ENCODE measurements around the gene EMCN.

DNA sequence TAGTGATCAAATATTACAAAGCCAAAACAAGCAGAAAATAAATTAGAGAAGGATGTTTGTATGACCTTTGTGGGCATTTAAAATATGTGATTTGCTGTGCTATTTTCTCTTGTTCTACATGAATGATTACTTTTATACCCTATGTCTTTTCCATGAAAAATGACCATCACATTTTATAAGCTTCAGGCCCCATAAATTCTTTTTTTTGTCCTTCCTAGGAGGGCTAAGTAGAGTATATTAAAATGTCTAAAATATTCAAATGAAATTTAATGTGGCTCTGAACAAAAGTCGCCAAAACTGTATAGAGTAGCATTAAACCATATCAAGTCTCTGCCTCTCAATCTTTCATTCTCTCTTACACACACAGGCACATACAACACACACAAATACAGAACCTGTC, 15.9 kb upstream of the EMCN start:
- TF ChIP-seq, protein P1, sequence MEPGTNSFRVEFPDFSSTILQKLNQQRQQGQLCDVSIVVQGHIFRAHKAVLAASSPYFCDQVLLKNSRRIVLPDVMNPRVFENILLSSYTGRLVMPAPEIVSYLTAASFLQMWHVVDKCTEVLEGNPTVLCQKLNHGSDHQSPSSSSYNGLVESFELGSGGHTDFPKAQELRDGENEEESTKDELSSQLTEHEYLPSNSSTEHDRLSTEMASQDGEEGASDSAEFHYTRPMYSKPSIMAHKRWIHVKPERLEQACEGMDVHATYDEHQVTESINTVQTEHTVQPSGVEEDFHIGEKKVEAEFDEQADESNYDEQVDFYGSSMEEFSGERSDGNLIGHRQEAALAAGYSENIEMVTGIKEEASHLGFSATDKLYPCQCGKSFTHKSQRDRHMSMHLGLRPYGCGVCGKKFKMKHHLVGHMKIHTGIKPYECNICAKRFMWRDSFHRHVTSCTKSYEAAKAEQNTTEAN (CRISPR knock-in tag; IDR thresholded peaks at IDR 0.05): no peak
- TF ChIP-seq, protein P2, sequence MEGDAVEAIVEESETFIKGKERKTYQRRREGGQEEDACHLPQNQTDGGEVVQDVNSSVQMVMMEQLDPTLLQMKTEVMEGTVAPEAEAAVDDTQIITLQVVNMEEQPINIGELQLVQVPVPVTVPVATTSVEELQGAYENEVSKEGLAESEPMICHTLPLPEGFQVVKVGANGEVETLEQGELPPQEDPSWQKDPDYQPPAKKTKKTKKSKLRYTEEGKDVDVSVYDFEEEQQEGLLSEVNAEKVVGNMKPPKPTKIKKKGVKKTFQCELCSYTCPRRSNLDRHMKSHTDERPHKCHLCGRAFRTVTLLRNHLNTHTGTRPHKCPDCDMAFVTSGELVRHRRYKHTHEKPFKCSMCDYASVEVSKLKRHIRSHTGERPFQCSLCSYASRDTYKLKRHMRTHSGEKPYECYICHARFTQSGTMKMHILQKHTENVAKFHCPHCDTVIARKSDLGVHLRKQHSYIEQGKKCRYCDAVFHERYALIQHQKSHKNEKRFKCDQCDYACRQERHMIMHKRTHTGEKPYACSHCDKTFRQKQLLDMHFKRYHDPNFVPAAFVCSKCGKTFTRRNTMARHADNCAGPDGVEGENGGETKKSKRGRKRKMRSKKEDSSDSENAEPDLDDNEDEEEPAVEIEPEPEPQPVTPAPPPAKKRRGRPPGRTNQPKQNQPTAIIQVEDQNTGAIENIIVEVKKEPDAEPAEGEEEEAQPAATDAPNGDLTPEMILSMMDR (IDR thresholded peaks at IDR 0.05): no peak
- TF ChIP-seq, protein P3, sequence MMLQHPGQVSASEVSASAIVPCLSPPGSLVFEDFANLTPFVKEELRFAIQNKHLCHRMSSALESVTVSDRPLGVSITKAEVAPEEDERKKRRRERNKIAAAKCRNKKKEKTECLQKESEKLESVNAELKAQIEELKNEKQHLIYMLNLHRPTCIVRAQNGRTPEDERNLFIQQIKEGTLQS (CRISPR knock-in tag; conservative IDR thresholded peaks at IDR 0.05): no peak
- TF ChIP-seq, protein P4, sequence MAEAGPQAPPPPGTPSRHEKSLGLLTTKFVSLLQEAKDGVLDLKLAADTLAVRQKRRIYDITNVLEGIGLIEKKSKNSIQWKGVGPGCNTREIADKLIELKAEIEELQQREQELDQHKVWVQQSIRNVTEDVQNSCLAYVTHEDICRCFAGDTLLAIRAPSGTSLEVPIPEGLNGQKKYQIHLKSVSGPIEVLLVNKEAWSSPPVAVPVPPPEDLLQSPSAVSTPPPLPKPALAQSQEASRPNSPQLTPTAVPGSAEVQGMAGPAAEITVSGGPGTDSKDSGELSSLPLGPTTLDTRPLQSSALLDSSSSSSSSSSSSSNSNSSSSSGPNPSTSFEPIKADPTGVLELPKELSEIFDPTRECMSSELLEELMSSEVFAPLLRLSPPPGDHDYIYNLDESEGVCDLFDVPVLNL (CRISPR knock-in tag; IDR thresholded peaks at IDR 0.05; ENCODE audit: borderline replicate concordance, low read depth): no peak
- TF ChIP-seq, protein P5, sequence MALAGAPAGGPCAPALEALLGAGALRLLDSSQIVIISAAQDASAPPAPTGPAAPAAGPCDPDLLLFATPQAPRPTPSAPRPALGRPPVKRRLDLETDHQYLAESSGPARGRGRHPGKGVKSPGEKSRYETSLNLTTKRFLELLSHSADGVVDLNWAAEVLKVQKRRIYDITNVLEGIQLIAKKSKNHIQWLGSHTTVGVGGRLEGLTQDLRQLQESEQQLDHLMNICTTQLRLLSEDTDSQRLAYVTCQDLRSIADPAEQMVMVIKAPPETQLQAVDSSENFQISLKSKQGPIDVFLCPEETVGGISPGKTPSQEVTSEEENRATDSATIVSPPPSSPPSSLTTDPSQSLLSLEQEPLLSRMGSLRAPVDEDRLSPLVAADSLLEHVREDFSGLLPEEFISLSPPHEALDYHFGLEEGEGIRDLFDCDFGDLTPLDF (CRISPR knock-in tag; IDR thresholded peaks at IDR 0.05): no peak
- TF ChIP-seq, protein P6, sequence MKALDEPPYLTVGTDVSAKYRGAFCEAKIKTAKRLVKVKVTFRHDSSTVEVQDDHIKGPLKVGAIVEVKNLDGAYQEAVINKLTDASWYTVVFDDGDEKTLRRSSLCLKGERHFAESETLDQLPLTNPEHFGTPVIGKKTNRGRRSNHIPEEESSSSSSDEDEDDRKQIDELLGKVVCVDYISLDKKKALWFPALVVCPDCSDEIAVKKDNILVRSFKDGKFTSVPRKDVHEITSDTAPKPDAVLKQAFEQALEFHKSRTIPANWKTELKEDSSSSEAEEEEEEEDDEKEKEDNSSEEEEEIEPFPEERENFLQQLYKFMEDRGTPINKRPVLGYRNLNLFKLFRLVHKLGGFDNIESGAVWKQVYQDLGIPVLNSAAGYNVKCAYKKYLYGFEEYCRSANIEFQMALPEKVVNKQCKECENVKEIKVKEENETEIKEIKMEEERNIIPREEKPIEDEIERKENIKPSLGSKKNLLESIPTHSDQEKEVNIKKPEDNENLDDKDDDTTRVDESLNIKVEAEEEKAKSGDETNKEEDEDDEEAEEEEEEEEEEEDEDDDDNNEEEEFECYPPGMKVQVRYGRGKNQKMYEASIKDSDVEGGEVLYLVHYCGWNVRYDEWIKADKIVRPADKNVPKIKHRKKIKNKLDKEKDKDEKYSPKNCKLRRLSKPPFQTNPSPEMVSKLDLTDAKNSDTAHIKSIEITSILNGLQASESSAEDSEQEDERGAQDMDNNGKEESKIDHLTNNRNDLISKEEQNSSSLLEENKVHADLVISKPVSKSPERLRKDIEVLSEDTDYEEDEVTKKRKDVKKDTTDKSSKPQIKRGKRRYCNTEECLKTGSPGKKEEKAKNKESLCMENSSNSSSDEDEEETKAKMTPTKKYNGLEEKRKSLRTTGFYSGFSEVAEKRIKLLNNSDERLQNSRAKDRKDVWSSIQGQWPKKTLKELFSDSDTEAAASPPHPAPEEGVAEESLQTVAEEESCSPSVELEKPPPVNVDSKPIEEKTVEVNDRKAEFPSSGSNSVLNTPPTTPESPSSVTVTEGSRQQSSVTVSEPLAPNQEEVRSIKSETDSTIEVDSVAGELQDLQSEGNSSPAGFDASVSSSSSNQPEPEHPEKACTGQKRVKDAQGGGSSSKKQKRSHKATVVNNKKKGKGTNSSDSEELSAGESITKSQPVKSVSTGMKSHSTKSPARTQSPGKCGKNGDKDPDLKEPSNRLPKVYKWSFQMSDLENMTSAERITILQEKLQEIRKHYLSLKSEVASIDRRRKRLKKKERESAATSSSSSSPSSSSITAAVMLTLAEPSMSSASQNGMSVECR (CRISPR knock-in tag; IDR thresholded peaks at IDR 0.05; ENCODE audit: borderline replicate concordance): no peak
- TF ChIP-seq, protein P7, sequence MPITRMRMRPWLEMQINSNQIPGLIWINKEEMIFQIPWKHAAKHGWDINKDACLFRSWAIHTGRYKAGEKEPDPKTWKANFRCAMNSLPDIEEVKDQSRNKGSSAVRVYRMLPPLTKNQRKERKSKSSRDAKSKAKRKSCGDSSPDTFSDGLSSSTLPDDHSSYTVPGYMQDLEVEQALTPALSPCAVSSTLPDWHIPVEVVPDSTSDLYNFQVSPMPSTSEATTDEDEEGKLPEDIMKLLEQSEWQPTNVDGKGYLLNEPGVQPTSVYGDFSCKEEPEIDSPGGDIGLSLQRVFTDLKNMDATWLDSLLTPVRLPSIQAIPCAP (CRISPR knock-in tag; IDR thresholded peaks at IDR 0.05): no peak
- TF ChIP-seq SP1 (CRISPR knock-in tag; conservative IDR thresholded peaks at IDR 0.05): no peak
- TF ChIP-seq NR3C1 (CRISPR knock-in tag; conservative IDR thresholded peaks at IDR 0.05; ENCODE audit: low read depth): no peak
- TF ChIP-seq, protein P8, sequence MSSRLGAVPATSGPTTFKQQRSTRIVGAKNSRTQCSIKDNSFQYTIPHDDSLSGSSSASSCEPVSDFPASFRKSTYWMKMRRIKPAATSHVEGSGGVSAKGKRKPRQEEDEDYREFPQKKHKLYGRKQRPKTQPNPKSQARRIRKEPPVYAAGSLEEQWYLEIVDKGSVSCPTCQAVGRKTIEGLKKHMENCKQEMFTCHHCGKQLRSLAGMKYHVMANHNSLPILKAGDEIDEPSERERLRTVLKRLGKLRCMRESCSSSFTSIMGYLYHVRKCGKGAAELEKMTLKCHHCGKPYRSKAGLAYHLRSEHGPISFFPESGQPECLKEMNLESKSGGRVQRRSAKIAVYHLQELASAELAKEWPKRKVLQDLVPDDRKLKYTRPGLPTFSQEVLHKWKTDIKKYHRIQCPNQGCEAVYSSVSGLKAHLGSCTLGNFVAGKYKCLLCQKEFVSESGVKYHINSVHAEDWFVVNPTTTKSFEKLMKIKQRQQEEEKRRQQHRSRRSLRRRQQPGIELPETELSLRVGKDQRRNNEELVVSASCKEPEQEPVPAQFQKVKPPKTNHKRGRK (CRISPR knock-in tag; IDR thresholded peaks at IDR 0.05; ENCODE audit: borderline replicate concordance): no peak
- TF ChIP-seq, protein P9, sequence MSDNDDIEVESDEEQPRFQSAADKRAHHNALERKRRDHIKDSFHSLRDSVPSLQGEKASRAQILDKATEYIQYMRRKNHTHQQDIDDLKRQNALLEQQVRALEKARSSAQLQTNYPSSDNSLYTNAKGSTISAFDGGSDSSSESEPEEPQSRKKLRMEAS (CRISPR knock-in tag; IDR thresholded peaks at IDR 0.05): no peak
- TF ChIP-seq, protein P10, sequence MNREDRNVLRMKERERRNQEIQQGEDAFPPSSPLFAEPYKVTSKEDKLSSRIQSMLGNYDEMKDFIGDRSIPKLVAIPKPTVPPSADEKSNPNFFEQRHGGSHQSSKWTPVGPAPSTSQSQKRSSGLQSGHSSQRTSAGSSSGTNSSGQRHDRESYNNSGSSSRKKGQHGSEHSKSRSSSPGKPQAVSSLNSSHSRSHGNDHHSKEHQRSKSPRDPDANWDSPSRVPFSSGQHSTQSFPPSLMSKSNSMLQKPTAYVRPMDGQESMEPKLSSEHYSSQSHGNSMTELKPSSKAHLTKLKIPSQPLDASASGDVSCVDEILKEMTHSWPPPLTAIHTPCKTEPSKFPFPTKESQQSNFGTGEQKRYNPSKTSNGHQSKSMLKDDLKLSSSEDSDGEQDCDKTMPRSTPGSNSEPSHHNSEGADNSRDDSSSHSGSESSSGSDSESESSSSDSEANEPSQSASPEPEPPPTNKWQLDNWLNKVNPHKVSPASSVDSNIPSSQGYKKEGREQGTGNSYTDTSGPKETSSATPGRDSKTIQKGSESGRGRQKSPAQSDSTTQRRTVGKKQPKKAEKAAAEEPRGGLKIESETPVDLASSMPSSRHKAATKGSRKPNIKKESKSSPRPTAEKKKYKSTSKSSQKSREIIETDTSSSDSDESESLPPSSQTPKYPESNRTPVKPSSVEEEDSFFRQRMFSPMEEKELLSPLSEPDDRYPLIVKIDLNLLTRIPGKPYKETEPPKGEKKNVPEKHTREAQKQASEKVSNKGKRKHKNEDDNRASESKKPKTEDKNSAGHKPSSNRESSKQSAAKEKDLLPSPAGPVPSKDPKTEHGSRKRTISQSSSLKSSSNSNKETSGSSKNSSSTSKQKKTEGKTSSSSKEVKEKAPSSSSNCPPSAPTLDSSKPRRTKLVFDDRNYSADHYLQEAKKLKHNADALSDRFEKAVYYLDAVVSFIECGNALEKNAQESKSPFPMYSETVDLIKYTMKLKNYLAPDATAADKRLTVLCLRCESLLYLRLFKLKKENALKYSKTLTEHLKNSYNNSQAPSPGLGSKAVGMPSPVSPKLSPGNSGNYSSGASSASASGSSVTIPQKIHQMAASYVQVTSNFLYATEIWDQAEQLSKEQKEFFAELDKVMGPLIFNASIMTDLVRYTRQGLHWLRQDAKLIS (CRISPR knock-in tag; IDR thresholded peaks at IDR 0.05; ENCODE audit: borderline replicate concordance): no peak
